GM12891 (cell line): ENCODE measurements around the gene GSTT2.
"Not testable (repeated sequence)": the region's sequence is repeated elsewhere in the genome, so short reads cannot be mapped to it uniquely, and the experiment has no call there.

Experiments
- DNase-seq: peaks from one replicate; pipeline ENCODE4 v3.0.0; 2011; ENCODE audit warnings: low spot score; ENCODE audit not compliant: insufficient read length
- FAIRE-seq: peaks from 2 replicates; lab custom pipeline; 2011; peaks lifted over from hg19 to GRCh38; lab: Jason Lieb, UNC
- PAX5 ChIP-seq: IDR thresholded peaks from 2 replicates; pipeline ENCODE4 v1.6.1; 2011; ENCODE audit warnings: low read length, moderate library complexity, mild to moderate bottlenecking; ENCODE audit not compliant: insufficient read depth, severe bottlenecking
- POLR2A ChIP-seq: IDR thresholded peaks from 2 replicates; pipeline ENCODE4 v1.6.1; 2011; ENCODE audit warnings: low read depth, low read length, control low read depth
- POLR2AphosphoS5 ChIP-seq: IDR thresholded peaks from 2 replicates; pipeline ENCODE4 v1.6.1; 2011; ENCODE audit warnings: low read depth, low read length, control low read depth
- POU2F2 ChIP-seq: IDR thresholded peaks from 2 replicates; pipeline ENCODE4 v1.6.1; 2011; ENCODE audit warnings: low read depth, mild to moderate bottlenecking, control low read depth, low read length, moderate library complexity
- SPI1 ChIP-seq: IDR thresholded peaks from 2 replicates; pipeline ENCODE4 v1.6.1; 2011; ENCODE audit warnings: low read depth, low read length, control low read depth
- TAF1 ChIP-seq: IDR thresholded peaks from 2 replicates; pipeline ENCODE4 v1.6.1; 2011; ENCODE audit warnings: low read depth, low read length, control low read depth

GSTT2 gene

GRCh38 chr22:23969071-23969470 lies 10.9 kb upstream of the GSTT2 start:
- TF ChIP-seq TAF1 (no peak), POU2F2 (no peak), POLR2AphosphoS5 (no peak), SPI1 (no peak), POLR2A (no peak), PAX5 (no peak)
- no peak for FAIRE-seq
- no peak for DNase-seq

GRCh38 chr22:23970201-23970641 lies 9.7 kb upstream of the GSTT2 start:
- FAIRE-seq: peak; percentile 40
- no peak for DNase-seq
- TF ChIP-seq TAF1 (no peak), POLR2AphosphoS5 (0 out of 2 replicates have a peak, but pooled peaks have one; percentile 25), POU2F2 (no peak), PAX5 (no peak)

GRCh38 chr22:23970816-23971486 lies 9.0 kb upstream of the GSTT2 start:
- no peak for TF ChIP-seq POU2F2
- no peak for TF ChIP-seq PAX5
- TF ChIP-seq POLR2A: no peak
- no peak for TF ChIP-seq SPI1
- TF ChIP-seq POLR2AphosphoS5: no peak
- TF ChIP-seq TAF1: no peak
- DNase-seq (no peak), FAIRE-seq (no peak)

GRCh38 chr22:23971927-23972326 lies 8.0 kb upstream of the GSTT2 start:
- not testable (repeated sequence) for FAIRE-seq

GRCh38 chr22:23974345-23974744 lies 5.6 kb upstream of the GSTT2 start, which contains the start of gene DDT:
Gene DDT (minus strand): TSS chr22:23974441. CDS start chr22:23974414, 27 bp downstream.
- peak; percentile 94 for FAIRE-seq
- DNase-seq: not testable (repeated sequence)

More at GRCh38 chr22:23971927-23972326, 8.0 kb upstream of the GSTT2 start:
- DNase-seq: not testable (repeated sequence)

GRCh38 chr22:23974836-23975352 lies 5.0 kb upstream of the GSTT2 start:
- FAIRE-seq: peak; percentile 28

GRCh38 chr22:23977304-23977703 lies 2.6 kb upstream of the GSTT2 start:
- DNase-seq, FAIRE-seq: not testable (repeated sequence)

More at GRCh38 chr22:23974836-23975352, 5.0 kb upstream of the GSTT2 start:
- DNase-seq: not testable (repeated sequence)

- FAIRE-seq: not testable (repeated sequence)
These were observed 633 bp downstream of the GSTT2 start for GRCh38 chr22:23980567-23980966.

GRCh38 chr22:23984430-23984829 lies 4.5 kb downstream of the GSTT2 start:
- FAIRE-seq (no peak), DNase-seq (no peak)
- TF ChIP-seq POLR2A: no peak
- TF ChIP-seq POLR2AphosphoS5: no peak
- TF ChIP-seq PAX5: no peak
- no peak for TF ChIP-seq POU2F2
- no peak for TF ChIP-seq SPI1
- TF ChIP-seq TAF1: no peak

More at GRCh38 chr22:23980567-23980966, 633 bp downstream of the GSTT2 start:
- DNase-seq: not testable (repeated sequence)

- FAIRE-seq, DNase-seq: not testable (repeated sequence)
These were observed 6.2 kb downstream of the GSTT2 start for GRCh38 chr22:23986089-23986488.

- peak; percentile 55 for FAIRE-seq
- DNase-seq: not testable (repeated sequence)
These were observed 6.7 kb downstream of the GSTT2 start for GRCh38 chr22:23986538-23987178.

- not testable (repeated sequence) for FAIRE-seq, DNase-seq
These were observed 9.8 kb downstream of the GSTT2 start for GRCh38 chr22:23989583-23990244.

GRCh38 chr22:23993080-23993479 lies 13.1 kb downstream of the GSTT2 start:
- DNase-seq, FAIRE-seq: not testable (repeated sequence)

GRCh38 chr22:23993581-23994177 lies 13.7 kb downstream of the GSTT2 start:
- not testable (repeated sequence) for DNase-seq
- FAIRE-seq: peak; percentile 26
